ENCODE measurements around the gene HOTAIR. TPM values are rescaled to one million over a fixed set of nuclear protein-coding genes. Genes with fewer than 3 reads are reported as not detected.

HOTAIR gene
- polyA plus RNA-seq, 1 experiment = not detected

GRCh38 chr12:53976172-53976822 is 1.5 kb upstream of the HOTAIR start:
- Histone ChIP-seq H3K4me3 (ENCODE audit: low read depth, low read length) (no peak overlapping the region), H3K27ac (ENCODE audit: low read depth, low read length) (no peak overlapping the region), H3K27me3 (ENCODE audit: control insufficient read depth, insufficient read depth, low read length) (peaks cover 93% of the 10 kb centered on the region), H3K9me3 (ENCODE audit: control insufficient read depth, insufficient read depth, low read length) (peaks cover 12% of the 10 kb centered on the region)
- POLR2A ChIA-PET = no interaction called here
- CTCF ChIA-PET = interaction anchor here (0.6 to 1.1 kb wide), 2 partner anchors 29 to 158 kb away, joined by 3 read pairs; no protein-coding TSS in a partner anchor
- no peak for TF ChIP-seq CTCF (IDR thresholded peaks at IDR 0.05; ENCODE audit: low read depth, low read length)
- DNase-seq (ENCODE audit: low read depth, low spot score) = no peak

- POLR2A ChIA-PET = interaction anchor here (0.6 kb wide), 1 partner anchor 10 kb away, joined by 3 read pairs; no protein-coding TSS in a partner anchor
Measured at GRCh38 chr12:53975479-53976152, 862 bp upstream of the HOTAIR start.

GRCh38 chr12:53975064-53975471 is 314 bp upstream of the HOTAIR start:
- no peak for TF ChIP-seq CTCF (IDR thresholded peaks at IDR 0.05; ENCODE audit: low read depth, low read length)
- ChIA-PET CTCF (no interaction called here), POLR2A (interaction anchor here (0.6 kb wide), 1 partner anchor 11 kb away, joined by 3 read pairs; no protein-coding TSS in a partner anchor)
- peaks cover 12% of the 10 kb centered on the region for H3K9me3 ChIP-seq (ENCODE audit: control insufficient read depth, insufficient read depth, low read length)
- DNase-seq (ENCODE audit: low read depth, low spot score) = no peak
- no peak overlapping the region for H3K27ac ChIP-seq (ENCODE audit: low read depth, low read length)
- peaks cover 95% of the 10 kb centered on the region for H3K27me3 ChIP-seq (ENCODE audit: control insufficient read depth, insufficient read depth, low read length)
- no peak overlapping the region for H3K4me3 ChIP-seq (ENCODE audit: low read depth, low read length)

More at GRCh38 chr12:53975479-53976152, 862 bp upstream of the HOTAIR start:
- no peak for TF ChIP-seq CTCF (IDR thresholded peaks at IDR 0.05; ENCODE audit: low read depth, low read length)
- no peak for DNase-seq (ENCODE audit: low read depth, low spot score)
- CTCF ChIA-PET = interaction anchor here (0.6 to 1.1 kb wide), 2 partner anchors 30 to 157 kb away, joined by 3 read pairs; no protein-coding TSS in a partner anchor
- Histone ChIP-seq H3K27ac (ENCODE audit: low read depth, low read length) (no peak overlapping the region), H3K4me3 (ENCODE audit: low read depth, low read length) (no peak overlapping the region), H3K9me3 (ENCODE audit: control insufficient read depth, insufficient read depth, low read length) (peaks cover 12% of the 10 kb centered on the region), H3K27me3 (ENCODE audit: control insufficient read depth, insufficient read depth, low read length) (peaks cover 92% of the 10 kb centered on the region)

GRCh38 chr12:53973236-53974042 is 1.3 kb downstream of the HOTAIR start:
- Histone ChIP-seq H3K27me3 (ENCODE audit: control insufficient read depth, insufficient read depth, low read length) (peaks cover 95% of the 10 kb centered on the region), H3K4me3 (ENCODE audit: low read depth, low read length) (no peak overlapping the region), H3K27ac (ENCODE audit: low read depth, low read length) (no peak overlapping the region), H3K9me3 (ENCODE audit: control insufficient read depth, insufficient read depth, low read length) (peaks cover 12% of the 10 kb centered on the region)
- POLR2A ChIA-PET = no interaction called here
- DNase-seq (ENCODE audit: low read depth, low spot score) = no peak
- TF ChIP-seq CTCF (IDR thresholded peaks at IDR 0.05; ENCODE audit: low read depth, low read length) = no peak
- CTCF ChIA-PET = interaction anchor here (0.6 kb wide), 1 partner anchor 228 kb away, joined by 3 read pairs; no protein-coding TSS in a partner anchor

Measured in AG04450 (cell line).